Measurements from ENCODE around the gene ZNF423.

- TF ChIP-seq CTCF (IDR thresholded peaks at IDR 0.05; ENCODE audit: low read length) (no peak), EZH2 (optimal IDR thresholded peaks at IDR 0.05; ENCODE audit: low read depth, low read length) (no peak)
Measured at GRCh38 chr16:49701789-49702494, 154.0 kb downstream of the ZNF423 start.

Measured in MM.1S (cell line).